Activated CD8-positive, alpha-beta memory T cell treated with anti-CD3 and anti-CD28 coated beads, Interleukin-2, amount 50 U/mL, for 24 hours (primary cell): ENCODE results near the gene RBM19.

ENCODE experiments used
- DNase-seq: peaks from one replicate; pipeline ENCODE4 v3.0.0-alpha.2; 2020; ENCODE audit errors: extremely low read depth

RBM19 gene

DNA sequence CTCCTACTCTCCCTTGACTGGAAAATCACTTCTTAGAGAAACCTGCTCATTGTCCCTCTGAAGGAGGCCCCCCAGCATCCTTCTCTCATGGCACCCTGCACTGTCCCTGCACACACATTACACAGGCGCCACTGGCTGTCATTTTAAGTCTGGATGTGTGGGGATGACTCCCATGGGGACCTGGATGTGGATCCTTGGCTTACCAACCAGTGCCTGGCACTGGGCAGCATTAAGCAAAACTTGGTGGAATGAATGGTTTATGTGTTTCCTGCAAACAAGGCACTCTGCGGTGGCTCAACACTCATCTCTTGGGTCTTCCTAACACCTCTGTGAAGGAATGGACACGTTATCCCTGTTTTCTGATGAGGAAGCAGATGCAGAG lies 162.4 kb downstream of the RBM19 start:
- DNase-seq: no peak

DNA sequence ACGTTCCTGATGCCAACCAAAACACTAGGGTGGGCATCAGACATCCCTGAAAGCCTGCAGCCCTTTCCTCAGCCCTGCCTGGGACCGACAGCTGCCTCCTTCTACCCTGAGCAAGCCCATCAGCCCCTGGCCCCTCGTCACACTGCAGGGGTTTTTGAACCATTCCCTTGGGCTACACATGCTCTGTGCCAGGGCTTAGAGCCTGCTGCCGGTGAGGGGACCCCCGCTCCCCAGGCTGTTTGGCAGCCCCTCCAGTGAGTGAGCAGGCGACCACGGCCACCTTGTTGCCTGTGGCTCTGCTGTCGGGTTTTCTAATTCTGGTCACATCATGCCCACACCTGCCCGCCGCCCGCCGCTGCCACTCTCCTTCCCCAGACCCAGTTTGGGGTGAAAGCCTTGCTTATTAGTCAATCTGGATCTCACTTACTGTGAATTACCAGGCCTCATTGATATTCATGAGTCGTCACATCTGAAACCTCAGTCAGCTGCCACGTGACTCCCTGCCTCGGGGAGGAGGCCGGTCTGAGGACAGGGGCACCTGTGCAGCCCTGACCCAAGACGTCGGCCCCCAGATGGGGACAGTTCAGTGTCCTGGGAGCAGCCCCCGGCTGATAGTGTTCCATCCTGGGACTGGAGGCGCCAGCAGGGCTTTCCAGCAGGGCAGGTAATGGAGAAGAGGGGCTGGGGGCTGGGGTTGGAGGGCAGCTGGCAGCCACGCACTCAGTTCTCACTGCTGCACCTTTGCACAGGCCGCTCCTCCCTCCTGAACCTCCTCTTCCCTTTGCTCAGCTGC lies 163.0 kb downstream of the RBM19 start:
- no peak for DNase-seq

DNA sequence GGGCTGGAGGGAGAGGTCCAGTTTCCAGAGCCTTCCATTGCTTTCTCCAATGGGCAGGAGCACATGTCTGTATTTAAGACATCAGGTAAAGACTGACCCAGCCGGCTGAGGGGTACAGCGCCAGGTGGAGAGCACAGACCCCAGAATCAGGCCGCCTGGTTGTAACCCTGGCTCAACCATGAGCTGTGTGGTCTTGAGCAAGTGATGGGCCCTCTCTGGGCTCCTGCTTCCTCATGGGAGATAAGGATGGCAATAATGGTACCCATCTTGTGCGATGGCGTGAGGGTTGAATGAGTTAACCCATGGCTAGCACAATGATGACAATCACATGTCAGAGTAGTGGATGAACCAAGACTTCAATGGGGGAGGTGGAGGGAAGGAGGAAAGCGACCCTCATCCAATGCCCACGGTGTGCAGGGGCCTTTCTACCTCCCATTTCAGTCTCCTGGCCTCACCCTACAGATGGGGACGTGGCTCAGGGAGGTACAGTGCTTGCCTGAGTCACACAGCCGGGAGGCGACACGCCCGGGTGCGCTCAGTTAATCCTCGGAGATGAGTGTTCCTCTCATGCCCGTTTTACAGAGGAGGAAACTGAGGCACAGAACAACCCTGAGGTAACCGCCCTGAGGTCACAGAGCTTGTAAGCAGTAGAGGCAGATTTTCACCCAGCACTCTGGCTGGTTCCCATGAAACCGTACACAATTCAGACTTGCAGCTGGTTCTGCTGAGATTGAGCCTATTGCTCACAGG lies 163.9 kb downstream of the RBM19 start:
- no peak for DNase-seq

DNA sequence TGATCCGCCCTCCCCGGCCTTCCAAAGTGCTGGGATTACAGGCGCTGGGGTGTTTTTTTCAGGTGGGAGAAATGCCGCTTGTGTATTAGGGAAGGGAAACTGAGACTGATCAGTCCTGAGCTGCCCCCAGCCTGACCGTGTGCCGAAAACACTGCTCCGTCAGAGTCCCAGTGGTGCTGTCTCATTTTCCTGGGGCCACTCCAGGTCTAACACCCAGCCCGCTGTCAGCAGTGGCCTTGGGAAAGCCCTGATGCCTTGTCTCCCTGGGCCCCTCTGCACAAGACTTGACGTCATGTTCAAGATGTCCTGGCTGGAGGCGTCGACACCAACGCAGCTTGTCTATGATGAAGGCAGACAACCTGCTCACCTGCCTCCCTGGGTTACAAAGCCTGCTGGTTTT lies 165.9 kb downstream of the RBM19 start:
- DNase-seq: no peak

DNA sequence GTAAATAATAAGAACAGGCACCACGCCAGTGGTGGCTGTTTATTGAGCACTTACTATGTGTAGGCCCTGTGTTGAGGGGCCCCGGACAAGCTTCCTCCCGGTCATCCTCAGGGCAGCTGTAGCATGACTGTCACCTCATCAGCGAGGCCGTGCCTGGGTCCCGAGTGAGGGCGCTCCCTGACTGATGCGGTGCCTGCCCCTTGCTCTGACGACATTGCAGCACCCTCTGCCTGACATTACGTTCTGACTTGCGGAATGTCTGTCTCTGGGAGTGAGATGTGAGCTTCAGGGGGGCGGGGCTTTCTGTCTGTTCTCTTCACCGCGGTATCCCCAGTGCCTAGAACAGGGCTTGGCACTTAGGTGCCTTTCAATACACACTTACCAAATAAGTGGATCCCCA lies 167.6 kb downstream of the RBM19 start:
- DNase-seq: no peak

DNA sequence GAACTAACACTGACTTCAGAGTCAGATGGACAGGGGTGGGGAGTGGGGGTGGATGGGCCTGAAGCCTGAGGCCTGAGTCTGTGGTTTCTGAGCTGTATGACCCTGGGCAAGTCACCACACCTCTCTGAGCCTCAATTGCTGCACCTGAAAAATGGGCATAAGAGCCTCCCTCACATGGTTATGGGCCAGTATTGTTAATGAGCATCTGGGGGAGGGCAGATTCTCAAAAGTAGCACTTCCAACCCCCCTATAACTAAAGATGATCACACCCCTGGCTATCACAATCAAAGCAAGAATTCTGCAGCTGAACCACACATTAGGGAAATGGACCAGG lies 168.6 kb downstream of the RBM19 start:
- DNase-seq: no peak

DNA sequence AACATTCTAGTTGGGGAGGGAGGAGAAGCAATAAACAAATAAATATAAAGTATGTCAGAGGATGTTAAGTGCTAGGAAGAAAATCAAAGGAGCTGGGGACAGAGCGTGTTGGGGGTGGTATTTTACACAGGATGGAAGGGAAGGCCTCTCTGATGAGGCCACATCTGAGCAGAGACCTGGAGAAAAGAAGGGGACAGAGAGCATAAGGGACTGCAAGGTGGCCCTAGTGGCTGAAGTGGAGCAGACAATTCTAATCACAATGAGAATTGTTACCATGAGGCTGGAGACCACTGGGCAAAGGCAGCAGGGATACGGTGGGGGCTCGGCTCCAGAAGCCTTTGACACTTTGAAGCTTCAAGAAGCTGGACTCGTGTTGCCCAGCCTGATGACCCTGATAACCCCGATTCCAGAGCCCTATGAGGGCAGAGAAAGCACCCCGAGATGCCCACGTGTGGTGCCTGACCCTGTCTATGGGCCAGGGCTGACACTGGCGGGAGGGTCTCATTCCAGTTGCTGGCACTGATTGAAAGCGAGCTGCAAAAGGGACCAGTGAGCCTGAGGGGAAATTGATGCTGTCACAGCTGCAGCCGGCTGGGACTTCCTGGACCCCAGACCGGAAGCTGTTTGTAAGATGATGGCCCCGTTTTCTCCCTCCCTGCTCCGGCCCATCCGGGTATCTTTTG lies 169.1 kb downstream of the RBM19 start:
- no peak for DNase-seq

DNA sequence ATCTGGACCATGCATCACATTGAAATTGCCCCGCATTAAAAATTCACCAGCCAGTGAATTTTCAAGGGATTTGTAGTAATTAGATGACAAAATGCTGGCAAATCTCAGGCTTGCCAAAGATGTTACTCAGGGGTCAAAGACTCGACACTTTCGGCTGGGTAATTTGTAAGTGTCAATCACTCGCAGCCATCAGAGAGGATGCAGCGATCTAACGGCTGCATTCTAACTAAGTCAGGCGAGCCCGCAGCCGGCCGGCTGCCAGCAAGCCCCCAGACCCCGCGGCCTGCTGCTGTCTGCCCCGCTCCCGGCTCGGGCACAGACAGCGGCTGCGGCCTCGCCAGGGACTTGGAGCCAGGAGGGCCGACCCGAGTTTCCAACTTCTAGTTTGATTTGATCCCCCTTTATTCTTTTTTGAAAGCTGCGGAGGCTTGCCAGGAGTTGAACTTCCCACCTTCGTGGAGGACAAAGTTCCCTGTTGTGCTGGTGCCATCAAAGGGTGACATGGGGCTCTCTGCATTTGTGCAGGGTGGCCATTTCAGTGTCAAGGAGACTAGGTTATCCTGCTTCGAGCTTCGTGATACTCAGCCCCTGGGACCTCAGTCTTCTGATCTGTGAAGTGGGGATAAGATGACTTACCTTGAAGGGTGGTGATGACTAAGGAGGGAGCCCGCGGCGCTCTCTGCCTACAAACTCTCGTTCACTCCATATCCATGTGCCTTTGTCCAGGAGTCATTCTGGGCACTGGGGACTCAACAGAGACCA lies 169.9 kb downstream of the RBM19 start:
- no peak for DNase-seq

DNA sequence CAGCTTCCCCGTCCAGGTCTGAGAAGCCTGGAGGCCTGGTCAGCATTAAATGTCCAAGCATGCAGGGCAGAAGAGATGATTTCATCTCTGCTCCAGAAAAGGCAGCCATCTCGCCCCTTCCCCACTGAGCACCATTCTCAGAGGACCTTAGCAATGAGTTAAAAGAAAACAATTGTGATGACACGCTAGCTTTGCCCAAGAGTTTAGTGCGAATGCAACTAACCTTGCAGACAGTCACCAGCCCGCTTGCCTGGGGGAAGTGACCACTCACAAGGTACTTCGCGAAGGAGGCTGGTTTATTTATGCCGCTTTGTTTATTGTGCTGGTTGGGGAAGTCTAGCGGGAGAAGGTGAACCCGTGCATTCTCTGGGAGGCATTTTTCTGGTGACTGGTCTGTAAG lies 170.7 kb downstream of the RBM19 start:
- DNase-seq: no peak

DNA sequence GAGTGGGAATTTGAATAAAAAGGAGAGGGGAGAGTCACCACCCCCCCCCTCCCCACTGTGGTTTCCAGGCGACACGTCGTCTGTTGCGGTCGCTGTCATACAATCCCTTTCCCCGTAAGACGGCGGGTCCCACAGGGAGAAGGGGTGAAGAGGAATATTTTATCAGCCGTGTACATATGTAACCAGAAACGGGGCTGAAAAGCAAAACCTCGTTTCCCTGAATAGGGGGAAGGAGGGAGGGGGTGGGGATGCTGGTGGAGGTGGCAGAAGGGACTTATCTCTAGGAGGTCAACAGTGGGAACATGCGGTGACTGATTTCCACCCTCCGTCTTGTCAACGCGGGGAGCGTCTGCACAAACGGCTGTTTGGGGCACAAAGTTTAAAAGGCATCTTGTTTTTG lies 171.4 kb downstream of the RBM19 start:
- DNase-seq: no peak

DNA sequence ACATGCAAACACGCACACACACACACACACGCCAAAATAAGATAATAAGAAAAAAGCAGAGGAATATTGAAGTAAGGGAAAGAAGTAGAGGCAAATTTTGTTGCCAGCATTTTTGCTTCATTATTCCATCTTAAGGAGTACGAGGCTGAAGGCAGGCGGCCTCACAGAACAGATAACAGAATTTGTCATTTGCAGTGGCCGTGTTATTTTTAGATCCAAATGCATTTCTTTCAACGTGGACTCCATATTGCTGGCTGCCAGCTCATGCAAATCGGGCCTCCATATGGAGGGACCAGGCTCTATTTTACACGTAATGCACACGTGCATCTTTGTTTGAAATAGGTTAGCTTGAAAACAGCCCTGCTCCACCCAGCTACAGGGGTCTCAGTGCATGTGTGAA lies 172.9 kb downstream of the RBM19 start:
- no peak for DNase-seq

DNA sequence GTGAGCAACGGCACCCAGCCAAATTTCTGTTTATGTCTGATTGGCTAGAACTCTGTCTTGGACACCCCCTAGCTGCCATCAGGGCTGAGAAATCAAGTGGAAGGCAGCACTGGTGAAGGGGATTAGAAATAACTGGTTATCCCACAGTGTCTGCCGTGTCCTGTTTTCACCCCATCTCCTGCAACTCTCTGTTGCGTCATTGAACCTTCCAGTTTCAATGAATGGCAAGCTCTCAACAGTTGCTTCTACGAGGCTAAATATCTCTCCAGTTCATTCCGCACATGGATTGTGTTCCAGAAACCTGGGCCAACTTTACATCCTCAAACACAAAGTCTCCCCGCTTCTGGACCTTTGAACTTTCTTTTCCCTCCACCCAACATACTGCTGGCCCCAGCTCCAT lies 173.7 kb downstream of the RBM19 start:
- no peak for DNase-seq

DNA sequence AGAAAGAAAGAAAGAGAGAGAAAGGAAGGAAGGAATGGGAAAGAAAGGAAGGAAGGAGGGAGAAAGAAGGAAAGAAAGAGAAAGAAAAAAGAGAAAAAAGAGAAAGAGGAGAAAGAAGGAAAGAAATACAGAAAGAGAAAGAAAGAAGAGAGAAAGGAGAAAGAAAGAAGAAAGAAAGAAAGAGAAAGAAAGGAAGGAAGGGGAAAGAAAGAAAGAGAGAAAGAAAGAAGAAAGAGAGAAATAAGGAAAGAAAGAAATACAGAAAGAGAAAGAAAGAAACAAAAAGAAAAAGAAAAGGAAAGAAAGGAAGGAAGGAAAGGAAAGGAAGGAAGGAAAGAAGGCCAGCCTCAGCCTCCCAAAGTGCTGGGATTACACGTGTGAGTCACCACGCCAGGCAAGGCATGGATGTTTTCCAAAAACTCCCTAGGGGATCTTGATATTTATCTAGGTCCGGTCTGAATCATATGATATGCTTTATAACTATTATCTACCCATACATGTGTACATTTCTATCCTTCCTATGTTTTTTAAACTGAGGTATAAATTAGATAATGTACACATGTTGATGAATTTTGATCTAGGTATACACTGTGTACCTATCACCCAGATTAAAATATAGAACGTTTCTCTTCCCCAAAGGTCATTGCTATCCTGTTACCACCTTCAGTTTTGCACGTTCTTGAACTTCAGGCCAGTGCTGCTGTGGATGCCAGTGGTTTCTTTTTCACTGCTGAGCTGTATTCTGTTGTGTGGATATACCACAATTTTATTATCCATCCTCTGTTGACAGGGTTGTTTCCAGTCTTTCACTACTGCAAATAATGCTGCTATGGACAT lies 177.9 kb downstream of the RBM19 start:
- DNase-seq: no peak

DNA sequence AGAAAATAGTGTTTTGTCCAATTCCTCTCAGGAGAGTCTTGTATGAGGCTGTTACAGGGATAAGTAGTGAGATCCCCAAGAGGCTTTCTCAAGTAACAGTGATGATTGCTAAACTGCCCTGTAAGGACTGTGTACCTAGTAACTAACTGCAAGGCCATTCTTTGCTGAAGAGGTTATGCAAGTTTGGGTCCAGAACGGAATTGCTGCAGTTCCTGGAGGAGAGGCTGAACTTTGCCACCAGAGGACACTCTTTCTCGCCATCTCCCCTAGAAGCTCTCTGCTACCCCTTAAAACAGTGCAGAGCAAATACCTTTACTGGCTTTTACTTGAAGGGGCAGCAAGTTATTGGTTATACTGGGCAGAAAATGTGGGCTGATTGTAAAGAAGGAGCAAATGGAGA lies 180.0 kb downstream of the RBM19 start:
- DNase-seq: no peak

DNA sequence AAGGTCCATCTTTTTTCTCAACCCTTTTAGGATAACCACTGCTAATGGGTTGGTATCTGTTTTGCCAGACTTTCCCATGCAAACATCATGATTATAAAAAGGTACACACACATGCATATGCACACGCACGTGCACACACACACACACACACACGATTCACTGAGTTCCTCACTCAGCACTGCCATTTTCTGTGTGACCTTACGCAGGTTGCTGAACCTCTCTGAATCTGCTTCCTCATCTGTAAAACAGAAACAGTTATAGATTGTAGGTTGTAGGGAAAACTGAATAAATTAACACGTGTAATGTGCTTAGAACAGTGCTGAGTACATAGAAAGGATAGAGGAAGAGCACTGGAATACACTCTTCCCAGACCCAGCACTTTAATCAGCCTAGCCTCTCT lies 182.3 kb downstream of the RBM19 start:
- no peak for DNase-seq

DNA sequence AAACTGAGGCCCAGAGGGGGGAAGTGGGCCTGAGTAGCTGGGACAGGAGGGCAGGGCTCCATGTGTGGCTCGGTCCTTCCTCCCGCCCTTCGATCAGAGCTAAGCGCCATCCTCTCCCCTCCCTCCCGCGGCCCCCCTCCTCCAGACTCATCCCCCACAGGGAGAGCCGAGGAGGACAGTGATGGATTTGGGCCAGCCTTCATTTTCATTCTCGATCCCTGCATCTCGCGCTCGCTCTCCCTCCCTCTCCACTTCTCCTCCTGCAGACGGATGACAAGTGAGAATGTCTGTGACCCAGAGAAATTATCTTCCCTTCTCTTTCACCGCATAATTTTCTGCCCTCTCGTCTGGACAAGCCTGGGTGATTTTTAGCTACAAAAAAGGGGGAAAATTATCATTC lies 183.3 kb downstream of the RBM19 start:
- DNase-seq: no peak

DNA sequence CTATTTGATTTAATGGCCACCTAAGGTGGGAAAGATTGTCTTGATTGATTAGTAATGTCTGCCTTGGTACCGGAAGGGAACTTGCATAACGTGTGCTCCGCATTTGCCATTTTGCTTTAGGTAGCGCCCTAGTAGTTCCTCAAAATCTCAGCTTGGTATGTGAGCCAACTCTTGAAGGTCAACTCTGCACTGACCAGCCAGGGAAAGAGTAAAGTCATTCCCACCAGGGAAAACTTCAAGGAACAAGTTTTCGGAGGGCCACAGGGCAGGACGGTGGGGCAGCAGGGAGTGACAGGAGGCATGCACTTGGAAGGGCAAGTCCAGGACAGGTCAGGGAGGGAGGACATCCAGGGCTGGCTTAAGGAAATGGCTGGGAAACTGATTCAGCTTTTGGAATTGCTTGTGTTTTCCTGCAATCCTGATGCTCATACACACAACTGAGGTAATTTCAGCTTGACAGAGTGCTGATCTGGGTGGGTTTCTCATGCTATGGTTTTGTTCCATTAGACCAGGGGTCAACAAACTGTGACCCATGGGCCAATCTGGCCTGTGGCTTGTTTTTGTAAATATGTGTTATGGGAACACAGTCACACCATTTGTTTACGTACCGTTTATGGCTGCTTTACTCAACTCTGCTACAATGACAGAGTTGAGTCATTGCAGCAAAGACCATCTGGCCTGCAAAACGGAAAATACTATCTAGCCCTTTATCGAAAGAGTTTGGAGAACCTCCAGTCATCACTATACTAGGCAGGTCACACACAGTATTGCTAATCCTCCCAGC lies 184.5 kb downstream of the RBM19 start:
- no peak for DNase-seq

DNA sequence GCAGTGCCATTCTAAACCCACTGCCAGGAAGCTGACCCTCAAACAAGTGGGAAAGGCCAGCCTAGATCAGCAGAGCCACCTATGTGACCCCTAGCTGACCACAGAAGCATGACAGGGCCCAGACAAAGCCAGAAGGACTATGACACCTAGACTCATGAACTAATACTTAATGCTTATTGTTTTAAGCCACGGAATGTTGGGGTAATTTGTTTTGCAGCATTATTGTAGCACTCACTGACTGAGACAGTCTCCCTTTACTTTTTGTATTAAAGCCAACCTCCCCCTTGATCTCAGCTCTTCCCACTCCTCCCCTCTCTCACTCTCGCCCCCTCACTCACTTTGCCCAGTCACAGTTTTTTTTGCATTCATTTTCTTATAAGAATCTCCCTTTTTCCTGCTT lies 186.4 kb downstream of the RBM19 start:
- no peak for DNase-seq

DNA sequence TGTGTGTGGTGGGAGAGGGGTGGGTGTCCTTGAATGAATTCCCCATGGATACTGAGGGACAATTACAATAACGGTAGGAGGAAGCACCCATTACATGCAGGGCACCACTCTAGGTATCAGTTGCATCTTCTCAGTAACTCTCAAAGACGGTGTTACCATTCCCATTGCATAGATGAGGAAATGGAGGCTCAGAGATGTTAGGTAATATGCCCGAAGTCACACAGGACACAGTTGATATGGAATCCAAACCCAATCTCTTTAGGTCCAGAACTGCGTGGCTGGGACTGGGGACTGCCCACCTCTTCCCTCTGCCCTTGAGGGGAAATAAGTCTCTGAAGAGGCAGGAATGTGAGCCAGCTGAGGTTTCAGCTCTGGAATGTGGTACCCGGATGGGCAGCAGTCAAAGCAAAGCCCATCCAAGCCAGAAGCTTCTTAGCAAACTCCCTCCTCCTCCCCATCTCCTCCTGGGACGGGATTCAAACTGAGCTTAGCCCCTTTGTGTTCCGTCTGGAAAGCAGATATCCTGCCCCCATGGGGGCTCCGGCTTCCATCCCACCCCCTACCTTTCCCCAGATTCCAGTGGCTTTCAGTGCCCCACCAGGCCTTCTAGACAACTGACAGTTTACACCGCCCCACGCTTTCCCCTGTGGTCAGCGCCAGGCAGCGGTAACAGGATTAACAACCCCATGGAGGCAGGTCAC lies 187.5 kb downstream of the RBM19 start:
- DNase-seq: no peak

DNA sequence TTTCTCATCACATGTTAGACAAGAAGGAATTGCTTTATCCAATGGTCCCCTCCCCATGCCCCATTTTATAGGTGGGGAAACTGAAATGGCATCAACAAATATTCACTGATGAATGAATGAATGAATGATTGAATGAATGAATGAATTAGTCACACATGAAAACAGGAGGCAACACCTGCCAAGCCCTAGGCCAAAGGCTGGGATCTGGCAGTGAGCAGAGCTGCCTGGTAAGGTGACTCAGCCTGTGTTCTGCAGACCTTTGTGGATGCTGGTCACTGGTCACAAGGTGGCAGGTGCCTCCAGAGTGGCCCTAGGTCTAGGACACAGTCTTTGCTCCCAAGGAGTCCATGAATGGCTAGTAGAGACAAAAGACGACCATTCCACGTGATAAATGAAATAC lies 188.4 kb downstream of the RBM19 start:
- DNase-seq: no peak
